Cardiac muscle cell (in vitro differentiated cells and primary cell): ENCODE results near the gene CLN6. TPM values are rescaled to one million over a fixed set of nuclear protein-coding genes. Genes with fewer than 3 reads are reported as not detected.

Source experiments
- DNase-seq, 2 donors: peaks; one replicate each; pipeline versions ENCODE4 v3.0.0 to v3.0.0-alpha.2; 2010 to 2017; ENCODE audit warnings: low read depth in 1 of 2, low spot score in 1 of 2
- H3K27ac ChIP-seq: fragments of 200-600 bp; sonication (generic); 2 replicates; pipeline ENCODE4 v1.5.1; 2016
- H3K27me3 ChIP-seq: fragments of 200-600 bp; sonication (generic); 2 replicates; pipeline ENCODE4 v1.6.0; 2016; ENCODE audit warnings: control low read depth
- H3K36me3 ChIP-seq: fragments of 200-600 bp; sonication (generic); 2 replicates; pipeline ENCODE4 v1.5.1; 2016; ENCODE audit warnings: control low read depth
- H3K4me1 ChIP-seq: fragments of 200-600 bp; sonication (generic); 2 replicates; pipeline ENCODE4 v1.8.1; 2017; ENCODE audit warnings: low read depth, mild to moderate bottlenecking, mixed run types
- H3K4me3 ChIP-seq: fragments of 200-600 bp; sonication (generic); 2 replicates; pipeline ENCODE4 v1.5.1; 2016; ENCODE audit warnings: mild to moderate bottlenecking
- H3K9me3 ChIP-seq: fragments of 200-600 bp; sonication (generic); 2 replicates; pipeline ENCODE4 v1.5.1; 2017; ENCODE audit warnings: low read depth, mild to moderate bottlenecking, control low read depth
- CTCF ChIP-seq: IDR thresholded peaks from 2 replicates; pipeline ENCODE4 v1.5.1; 2012; ENCODE audit warnings: low read depth, mild to moderate bottlenecking, low read length
- polyA plus RNA-seq: library from polyadenylated mRNA; unstranded; fragments of >200 nt; fragmentation: Nextera tagmentation; extraction: Ambion mirVana; gene quantifications from 2 replicates; pipeline ENCODE4 v1.2.1, GENCODE V29; 2016
- total RNA-seq: library from RNA; depleted of rRNA; stranded (reverse); fragments of >200 nt; gene quantifications from 2 replicates; pipeline ENCODE4 v1.2.3, GENCODE V29; 2016

The CLN6 gene
- total and polyA plus RNA-seq, 2 experiments from 2014 or later = 6.6 to 18.5 TPM

- Histone ChIP-seq H3K4me1 (peaks cover 1% of the 10 kb centered on the region), H3K9me3 (no peaks in the 10 kb centered on the region), H3K36me3 (no peaks in the 10 kb centered on the region), H3K27me3 (no peaks in the 10 kb centered on the region), H3K27ac (no peak overlapping the region), H3K4me3 (no peak overlapping the region)
- DNase-seq = no peak
- TF ChIP-seq CTCF = no peak
These were observed 22.8 kb downstream of the CLN6 start for GRCh38 chr15:68206711-68207151.

- no peak overlapping the region for H3K4me3 ChIP-seq
- DNase-seq = no peak
- peaks cover 8% of the 10 kb centered on the region for H3K4me1 ChIP-seq
These were observed 23.5 kb downstream of the CLN6 start for GRCh38 chr15:68205954-68206539.

GRCh38 chr15:68205558-68205944 lies 24.0 kb downstream of the CLN6 start:
- TF ChIP-seq CTCF = no peak

More at GRCh38 chr15:68205954-68206539, 23.5 kb downstream of the CLN6 start:
- Histone ChIP-seq H3K27me3 (no peaks in the 10 kb centered on the region), H3K36me3 (no peaks in the 10 kb centered on the region), H3K27ac (no peak overlapping the region), H3K9me3 (no peaks in the 10 kb centered on the region)
- TF ChIP-seq CTCF = no peak

GRCh38 chr15:68204776-68205557 lies 24.6 kb downstream of the CLN6 start, which contains the start of gene CALML4:
TSS of gene CALML4 (minus strand) at chr15:68205332. CDS start at chr15:68205247, 85 bp downstream.
- Histone ChIP-seq H3K4me3 (no peak within 1 kb of the TSS), H3K27ac (no peak within 1 kb of the TSS), H3K4me1 (peaks cover 18% of the 10 kb centered on the region), H3K9me3 (no peaks in the 10 kb centered on the region), H3K36me3 (no peaks in the 10 kb centered on the region), H3K27me3 (no peaks in the 10 kb centered on the region)
- no peak for TF ChIP-seq CTCF
- DNase-seq = peak in 1 of 2 donors; percentile 48

More at GRCh38 chr15:68205558-68205944, 24.0 kb downstream of the CLN6 start:
- H3K27me3 ChIP-seq = no peaks in the 10 kb centered on the region
- no peak overlapping the region for H3K27ac ChIP-seq
- H3K36me3 ChIP-seq = no peaks in the 10 kb centered on the region
- no peak for DNase-seq
- H3K9me3 ChIP-seq = no peaks in the 10 kb centered on the region
- H3K4me1 ChIP-seq = peaks cover 13% of the 10 kb centered on the region
- H3K4me3 ChIP-seq = no peak overlapping the region

DNA sequence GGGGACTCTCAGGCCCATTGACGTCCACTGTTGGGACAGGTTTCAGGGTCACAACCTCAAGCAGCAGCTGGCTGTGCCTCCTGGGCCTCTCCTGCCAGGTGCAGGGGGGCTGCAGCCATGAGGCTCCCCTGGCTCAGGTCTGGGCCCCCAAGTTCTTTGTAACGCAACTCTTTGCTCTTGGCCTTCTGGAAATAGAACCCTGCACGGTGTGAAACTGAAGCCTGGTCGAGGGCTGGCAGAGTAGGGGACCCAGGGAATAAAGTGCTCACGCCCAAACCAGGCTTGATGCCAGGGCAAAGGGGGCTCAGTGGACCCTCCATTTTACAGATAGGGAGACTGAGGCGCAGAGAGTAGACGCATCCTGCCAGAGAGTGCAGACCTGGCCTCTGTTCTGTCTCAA lies 25.2 kb downstream of the CLN6 start:
- Histone ChIP-seq H3K4me3 (no peak overlapping the region), H3K27me3 (no peaks in the 10 kb centered on the region), H3K27ac (no peak overlapping the region), H3K9me3 (no peaks in the 10 kb centered on the region), H3K4me1 (peaks cover 21% of the 10 kb centered on the region), H3K36me3 (no peaks in the 10 kb centered on the region)
- DNase-seq = no peak
- no peak for TF ChIP-seq CTCF
